Mesendoderm (in vitro differentiated cells): ENCODE measurements around the gene SSUH2.

Experiments
- DNase-seq: peaks from one replicate; pipeline ENCODE4 v3.0.0; 2013
- H2AK5ac ChIP-seq: 2 replicates; pipeline ENCODE4 v1.6.1; 2013; ENCODE audit warnings: low read length, inconsistent platforms
- H2BK120ac ChIP-seq: 2 replicates; pipeline ENCODE4 v1.6.1; 2013; ENCODE audit warnings: low read depth, mild to moderate bottlenecking, low read length, moderate library complexity, mixed read lengths
- H2BK15ac ChIP-seq: replicated peaks from 2 replicates; pipeline ENCODE4 v1.6.1; 2013; ENCODE audit warnings: low read depth, mild to moderate bottlenecking, moderate library complexity
- H2BK5ac ChIP-seq: 2 replicates; pipeline ENCODE4 v1.6.1; 2013; ENCODE audit warnings: low read length, inconsistent platforms
- H3K18ac ChIP-seq: 2 replicates; pipeline ENCODE4 v1.6.1; 2013; ENCODE audit warnings: mild to moderate bottlenecking, low read length, mixed read lengths
- H3K23ac ChIP-seq: one replicate; pipeline ENCODE4 v1.6.1; 2013; ENCODE audit warnings: low read length
- H3K27ac ChIP-seq: 2 replicates; pipeline ENCODE4 v1.5.1; 2013; ENCODE audit warnings: low read depth, mild to moderate bottlenecking, inconsistent platforms, low read length, moderate library complexity
- H3K27me3 ChIP-seq: 2 replicates; pipeline ENCODE4 v1.6.1; 2013; ENCODE audit warnings: low read length, control low read depth, mild to moderate bottlenecking, inconsistent platforms; ENCODE audit not compliant: insufficient read depth, poor library complexity
- H3K36me3 ChIP-seq: 2 replicates; pipeline ENCODE4 v1.6.1; 2013; ENCODE audit warnings: low read length, inconsistent platforms; ENCODE audit not compliant: control insufficient read depth, insufficient read depth
- H3K4ac ChIP-seq: one replicate; pipeline ENCODE4 v1.6.1; 2013; ENCODE audit warnings: low read depth, mild to moderate bottlenecking, low read length, moderate library complexity
- H3K4me1 ChIP-seq: 2 replicates; pipeline ENCODE4 v1.6.1; 2013; ENCODE audit warnings: low read depth, low read length, inconsistent platforms; ENCODE audit not compliant: control insufficient read depth
- H3K4me2 ChIP-seq: 2 replicates; pipeline ENCODE4 v1.6.1; 2013; ENCODE audit warnings: low read length
- H3K4me3 ChIP-seq: 2 replicates; pipeline ENCODE4 v1.5.1; 2013; ENCODE audit warnings: mild to moderate bottlenecking, low read length
- H3K56ac ChIP-seq: one replicate; pipeline ENCODE4 v1.6.1; 2013; ENCODE audit warnings: low read length
- H3K79me1 ChIP-seq: 2 replicates; pipeline ENCODE4 v1.6.1; 2013; ENCODE audit warnings: low read length, inconsistent platforms
- H3K79me2 ChIP-seq: 2 replicates; pipeline ENCODE4 v1.6.1; 2013; ENCODE audit warnings: mild to moderate bottlenecking, low read length; ENCODE audit not compliant: control insufficient read depth, insufficient read depth
- H3K9ac ChIP-seq: 2 replicates; pipeline ENCODE4 v1.6.1; 2013; ENCODE audit warnings: low read length, inconsistent platforms
- H4K5ac ChIP-seq: one replicate; pipeline ENCODE4 v1.6.1; 2013; ENCODE audit warnings: low read length
- H4K8ac ChIP-seq: one replicate; pipeline ENCODE4 v1.6.1; 2013; ENCODE audit warnings: low read depth, mild to moderate bottlenecking, control low read depth, low read length, moderate library complexity
- WGBS: extraction: QIAGEN DNeasy Blood & Tissue Kit; methylation state at CpG from one replicate; pipeline ENCODE4 v1.1.7; 2013; ENCODE audit warnings: low lambda C conversion rate, missing lambda C conversion rate; ENCODE audit not compliant: insufficient coverage; ENCODE audit errors: extremely low coverage; 5-methylcytosine and 5-hydroxymethylcytosine counted together

SSUH2 gene

GRCh38 chr3:8647137-8647985, 2.8 kb upstream of the SSUH2 start:
- Histone ChIP-seq H3K79me1 (no peaks in the 10 kb centered on the region), H2BK15ac (no peak overlapping the region), H3K4me1 (no peaks in the 10 kb centered on the region), H4K8ac (no peak overlapping the region), H3K27me3 (no peaks in the 10 kb centered on the region), H3K27ac (no peak overlapping the region), H3K36me3 (no peaks in the 10 kb centered on the region), H4K5ac (no peak overlapping the region), H3K56ac (no peak overlapping the region), H3K9ac (no peak overlapping the region), H2AK5ac (no peak overlapping the region), H3K18ac (no peak overlapping the region), H3K4ac (no peak overlapping the region), H3K23ac (no peak overlapping the region), H2BK120ac (no peak overlapping the region), H3K4me3 (no peak overlapping the region), H2BK5ac (no peak overlapping the region), H3K4me2 (no peak overlapping the region), H3K79me2 (no peaks in the 10 kb centered on the region)
- no peak for DNase-seq
- WGBS = no CpG with 5 or more reads among the region's 12 CpGs

DNA sequence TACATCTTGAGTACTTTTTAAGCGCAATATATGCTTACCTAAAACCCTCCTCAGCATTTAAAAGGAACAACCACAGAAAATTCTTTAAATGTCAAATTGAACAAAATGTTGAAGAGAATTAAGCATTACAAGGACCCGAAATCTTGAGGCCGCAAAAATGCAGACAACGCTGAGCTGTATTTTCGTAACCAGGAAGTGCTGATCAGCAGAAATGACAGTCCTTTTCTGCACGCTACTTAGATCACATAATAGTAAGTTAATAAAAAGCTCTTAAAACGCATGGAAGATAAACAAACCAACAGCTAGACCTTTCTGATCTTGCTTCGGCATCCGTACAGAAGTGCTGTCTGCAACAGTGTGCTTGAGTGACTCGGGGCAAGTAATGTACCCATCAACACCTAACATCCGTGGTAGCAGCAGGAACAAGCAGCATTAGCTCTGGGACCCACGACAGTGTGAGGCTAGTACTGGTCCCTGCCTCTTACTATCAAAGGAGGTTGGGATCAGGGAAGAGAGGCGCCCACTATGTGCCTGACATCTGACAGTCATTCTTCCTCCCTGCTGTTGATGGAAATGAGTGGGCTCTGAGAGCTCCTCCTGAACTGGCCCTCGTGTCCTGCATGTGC, 1.8 kb upstream of the SSUH2 start:
- no peak overlapping the region for H4K5ac ChIP-seq
- H3K27me3 ChIP-seq = no peaks in the 10 kb centered on the region
- WGBS = no CpG with 5 or more reads among the region's 14 CpGs
- no peak overlapping the region for H3K4ac ChIP-seq
- H3K23ac ChIP-seq = no peak overlapping the region
- no peak overlapping the region for H3K9ac ChIP-seq
- no peak for DNase-seq
- H3K36me3 ChIP-seq = no peaks in the 10 kb centered on the region
- H4K8ac ChIP-seq = no peak overlapping the region
- H3K4me2 ChIP-seq = no peak overlapping the region
- H2AK5ac ChIP-seq = no peak overlapping the region
- no peak overlapping the region for H3K18ac ChIP-seq
- H2BK5ac ChIP-seq = no peak overlapping the region
- H3K4me1 ChIP-seq = no peaks in the 10 kb centered on the region
- no peak overlapping the region for H2BK120ac ChIP-seq
- no peak overlapping the region for H2BK15ac ChIP-seq
- H3K56ac ChIP-seq = no peak overlapping the region
- H3K4me3 ChIP-seq = no peak overlapping the region
- no peak overlapping the region for H3K27ac ChIP-seq
- no peaks in the 10 kb centered on the region for H3K79me2 ChIP-seq
- no peaks in the 10 kb centered on the region for H3K79me1 ChIP-seq

DNA sequence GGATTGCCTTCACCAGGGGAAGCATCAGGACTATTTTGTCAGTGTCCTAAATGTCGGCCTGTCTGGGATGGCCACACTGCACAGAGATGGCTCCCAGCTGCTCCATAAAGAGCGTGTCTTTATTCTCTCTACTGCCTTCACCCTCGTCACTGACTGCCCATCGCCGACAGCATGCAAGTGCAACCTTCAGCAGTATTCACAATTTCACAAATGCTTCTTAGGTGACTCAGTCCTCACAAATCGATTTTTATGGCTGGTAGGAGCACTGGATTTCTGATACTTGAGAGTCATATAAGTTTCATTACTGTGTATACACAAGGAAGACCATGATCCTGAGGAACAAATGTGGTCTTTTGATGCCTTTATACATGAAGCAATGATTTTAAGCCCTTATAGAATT, 1.1 kb upstream of the SSUH2 start:
- H3K27ac ChIP-seq = no peak overlapping the region
- H4K8ac ChIP-seq = no peak overlapping the region
- H2AK5ac ChIP-seq = no peak overlapping the region
- H3K18ac ChIP-seq = no peak overlapping the region
- H3K4me1 ChIP-seq = no peaks in the 10 kb centered on the region
- H3K36me3 ChIP-seq = no peaks in the 10 kb centered on the region
- no peaks in the 10 kb centered on the region for H3K79me1 ChIP-seq
- no peak overlapping the region for H4K5ac ChIP-seq
- H3K27me3 ChIP-seq = no peaks in the 10 kb centered on the region
- no peak overlapping the region for H2BK15ac ChIP-seq
- H3K56ac ChIP-seq = no peak overlapping the region
- no peaks in the 10 kb centered on the region for H3K79me2 ChIP-seq
- H3K4me3 ChIP-seq = no peak overlapping the region
- no peak overlapping the region for H2BK5ac ChIP-seq
- DNase-seq = no peak
- no peak overlapping the region for H3K4me2 ChIP-seq
- no peak overlapping the region for H2BK120ac ChIP-seq
- no peak overlapping the region for H3K23ac ChIP-seq
- no peak overlapping the region for H3K9ac ChIP-seq
- no CpG with 5 or more reads among the region's 6 CpGs for WGBS
- no peak overlapping the region for H3K4ac ChIP-seq

- no peak overlapping the region for H4K8ac ChIP-seq
- H2BK5ac ChIP-seq = no peak overlapping the region
- H3K23ac ChIP-seq = no peak overlapping the region
- no peaks in the 10 kb centered on the region for H3K36me3 ChIP-seq
- DNase-seq = no peak
- no peak overlapping the region for H3K27ac ChIP-seq
- H2BK15ac ChIP-seq = no peak overlapping the region
- H3K9ac ChIP-seq = no peak overlapping the region
- H3K18ac ChIP-seq = no peak overlapping the region
- H3K4me2 ChIP-seq = no peak overlapping the region
- H3K4me1 ChIP-seq = no peaks in the 10 kb centered on the region
- H2BK120ac ChIP-seq = no peak overlapping the region
- no peaks in the 10 kb centered on the region for H3K79me2 ChIP-seq
- H4K5ac ChIP-seq = no peak overlapping the region
- no peaks in the 10 kb centered on the region for H3K27me3 ChIP-seq
- no peak overlapping the region for H2AK5ac ChIP-seq
- no peak overlapping the region for H3K4ac ChIP-seq
- no CpG with 5 or more reads among the region's 10 CpGs for WGBS
- no peak overlapping the region for H3K56ac ChIP-seq
- H3K4me3 ChIP-seq = no peak overlapping the region
- no peaks in the 10 kb centered on the region for H3K79me1 ChIP-seq
These were observed 769 bp downstream of the SSUH2 start for GRCh38 chr3:8643693-8644365.

GRCh38 chr3:8642001-8642400, 2.6 kb downstream of the SSUH2 start:
- Histone ChIP-seq H2AK5ac (no peak overlapping the region), H4K8ac (no peak overlapping the region), H3K4me3 (no peak overlapping the region), H3K79me2 (no peaks in the 10 kb centered on the region), H3K56ac (no peak overlapping the region), H3K36me3 (no peaks in the 10 kb centered on the region), H3K9ac (no peak overlapping the region), H3K18ac (no peak overlapping the region), H3K23ac (no peak overlapping the region), H3K4me1 (no peaks in the 10 kb centered on the region), H2BK15ac (no peak overlapping the region), H3K27ac (no peak overlapping the region), H3K4me2 (no peak overlapping the region), H3K79me1 (no peaks in the 10 kb centered on the region), H3K4ac (no peak overlapping the region), H4K5ac (no peak overlapping the region), H3K27me3 (no peaks in the 10 kb centered on the region), H2BK5ac (no peak overlapping the region), H2BK120ac (no peak overlapping the region)
- DNase-seq = no peak
- WGBS = no CpG with 5 or more reads among the region's 2 CpGs
